GM18502 (cell line): ENCODE data around the gene LUC7L3.
"Not testable (repeated sequence)": the region's sequence is repeated elsewhere in the genome, so short reads cannot be mapped to it uniquely, and the experiment has no call there.

ENCODE experiments used
- ATAC-seq: cut with Tn5 transposase; IDR thresholded peaks from one replicate; pipeline ENCODE4 v1.9.1; 2021; ENCODE audit warnings: mild to moderate bottlenecking; ENCODE audit not compliant: unreplicated experiment, poor library complexity

Gene LUC7L3, protein sequence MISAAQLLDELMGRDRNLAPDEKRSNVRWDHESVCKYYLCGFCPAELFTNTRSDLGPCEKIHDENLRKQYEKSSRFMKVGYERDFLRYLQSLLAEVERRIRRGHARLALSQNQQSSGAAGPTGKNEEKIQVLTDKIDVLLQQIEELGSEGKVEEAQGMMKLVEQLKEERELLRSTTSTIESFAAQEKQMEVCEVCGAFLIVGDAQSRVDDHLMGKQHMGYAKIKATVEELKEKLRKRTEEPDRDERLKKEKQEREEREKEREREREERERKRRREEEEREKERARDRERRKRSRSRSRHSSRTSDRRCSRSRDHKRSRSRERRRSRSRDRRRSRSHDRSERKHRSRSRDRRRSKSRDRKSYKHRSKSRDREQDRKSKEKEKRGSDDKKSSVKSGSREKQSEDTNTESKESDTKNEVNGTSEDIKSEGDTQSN

GRCh38 chr17:50719144-50719923 lies at the start of gene LUC7L3:
LUC7L3 (plus strand) TSS chr17:50719603; CDS start chr17:50719733, 130 bp downstream.
- ATAC-seq, result peak; percentile 89

GRCh38 chr17:50672071-50672470 lies 47.3 kb upstream of the LUC7L3 start:
- no peak for ATAC-seq

- ATAC-seq, result no peak
Observed at GRCh38 chr17:50672831-50673551, 46.4 kb upstream of the LUC7L3 start.

DNA sequence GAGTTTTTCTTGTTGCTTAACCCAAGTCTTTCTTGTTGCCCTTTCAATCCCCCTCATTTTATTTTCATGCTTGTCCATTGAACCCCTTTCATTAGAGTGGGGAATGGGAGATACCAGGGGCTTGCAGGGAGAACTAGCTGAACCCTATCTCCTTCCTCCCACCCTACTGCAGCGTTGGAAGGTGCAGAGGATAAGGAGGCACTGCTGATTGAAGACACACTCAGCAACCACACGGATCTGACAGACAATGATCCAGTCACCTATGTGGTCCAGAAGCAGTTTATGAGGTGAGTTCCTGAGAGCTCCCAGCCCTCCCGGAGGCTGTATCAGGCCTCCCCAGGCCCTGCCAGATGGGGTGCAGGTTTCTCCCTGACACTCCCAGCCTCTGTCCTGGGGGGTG lies 44.2 kb upstream of the LUC7L3 start:
- no peak for ATAC-seq

DNA sequence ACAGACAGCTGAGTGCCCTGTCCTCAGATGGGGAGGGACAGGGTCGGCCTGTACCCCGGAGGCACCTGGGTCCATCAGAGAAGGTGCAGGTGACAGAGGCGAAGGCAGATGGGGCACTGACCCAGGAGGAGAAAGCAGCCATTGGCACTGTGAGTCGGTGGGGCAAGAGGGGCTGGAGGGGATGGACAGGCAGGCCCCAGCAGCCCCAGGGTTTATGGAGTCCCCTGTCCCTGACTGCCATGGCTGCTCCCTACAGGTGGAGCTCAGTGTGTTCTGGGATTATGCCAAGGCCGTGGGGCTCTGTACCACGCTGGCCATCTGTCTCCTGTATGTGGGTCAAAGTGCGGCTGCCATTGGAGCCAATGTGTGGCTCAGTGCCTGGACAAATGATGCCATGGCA lies 43.8 kb upstream of the LUC7L3 start:
- no peak for ATAC-seq

DNA sequence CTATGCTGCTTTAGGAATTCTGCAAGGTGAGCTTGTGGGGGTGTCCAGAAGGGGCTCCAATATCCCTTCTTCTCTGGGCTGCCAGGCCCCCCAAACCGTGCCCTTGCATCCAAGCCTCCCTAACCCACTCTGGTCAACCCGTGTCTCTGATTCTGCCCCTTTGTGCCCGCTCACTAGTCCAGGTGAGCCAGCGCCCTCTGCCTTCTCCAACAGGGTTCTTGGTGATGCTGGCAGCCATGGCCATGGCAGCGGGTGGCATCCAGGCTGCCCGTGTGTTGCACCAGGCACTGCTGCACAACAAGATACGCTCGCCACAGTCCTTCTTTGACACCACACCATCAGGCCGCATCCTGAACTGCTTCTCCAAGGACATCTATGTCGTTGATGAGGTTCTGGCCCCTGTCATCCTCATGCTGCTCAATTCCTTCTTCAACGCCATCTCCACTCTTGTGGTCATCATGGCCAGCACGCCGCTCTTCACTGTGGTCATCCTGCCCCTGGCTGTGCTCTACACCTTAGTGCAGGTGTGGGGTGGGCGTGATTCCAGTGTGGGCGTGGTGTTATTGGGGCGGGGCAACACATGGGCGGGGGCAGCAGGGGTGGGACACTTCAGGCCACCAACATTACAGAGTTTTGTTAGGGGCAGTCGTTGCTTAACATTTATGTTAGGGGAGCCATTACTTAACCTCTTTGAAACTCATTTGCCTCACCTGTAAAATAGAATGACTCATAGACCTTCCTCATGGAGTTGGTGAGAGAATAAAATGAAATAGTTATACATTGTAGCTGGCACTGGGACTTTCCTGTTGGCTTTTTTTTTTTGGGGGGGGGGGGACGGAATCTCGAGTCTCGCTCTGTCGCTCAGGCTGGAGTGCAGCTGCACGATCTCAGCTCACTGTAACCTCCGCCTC lies 43.1 kb upstream of the LUC7L3 start:
- ATAC-seq, result no peak

- no peak for ATAC-seq
Observed at GRCh38 chr17:50677851-50678375, 41.5 kb upstream of the LUC7L3 start.

DNA sequence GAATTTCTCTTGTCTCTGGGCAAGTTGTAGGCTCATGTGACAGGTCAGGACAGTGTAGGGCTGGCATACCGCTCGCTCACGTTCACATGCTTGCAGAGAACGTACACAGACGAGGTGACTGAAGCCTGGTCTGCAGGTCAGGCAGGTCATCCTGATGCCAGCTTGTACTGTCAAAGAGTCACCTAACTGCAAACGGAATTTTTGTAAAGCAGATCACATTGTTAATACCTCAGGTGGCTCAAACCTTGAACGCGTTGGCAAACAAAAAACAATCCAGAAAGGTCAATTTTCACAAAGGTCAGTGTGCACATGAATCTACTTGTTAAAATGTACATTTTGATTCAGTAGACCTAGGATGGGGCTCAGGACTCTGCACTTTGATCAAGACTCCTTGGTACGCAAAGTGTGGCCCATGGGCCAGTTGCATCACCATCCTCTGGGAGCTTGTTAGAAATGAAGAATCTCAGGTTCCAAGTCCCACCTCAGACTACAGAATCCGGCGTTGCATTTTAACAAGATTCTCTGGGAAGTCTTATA lies 40.3 kb upstream of the LUC7L3 start:
- no peak for ATAC-seq

GRCh38 chr17:50680126-50680525 lies 39.3 kb upstream of the LUC7L3 start:
- ATAC-seq, result no peak

DNA sequence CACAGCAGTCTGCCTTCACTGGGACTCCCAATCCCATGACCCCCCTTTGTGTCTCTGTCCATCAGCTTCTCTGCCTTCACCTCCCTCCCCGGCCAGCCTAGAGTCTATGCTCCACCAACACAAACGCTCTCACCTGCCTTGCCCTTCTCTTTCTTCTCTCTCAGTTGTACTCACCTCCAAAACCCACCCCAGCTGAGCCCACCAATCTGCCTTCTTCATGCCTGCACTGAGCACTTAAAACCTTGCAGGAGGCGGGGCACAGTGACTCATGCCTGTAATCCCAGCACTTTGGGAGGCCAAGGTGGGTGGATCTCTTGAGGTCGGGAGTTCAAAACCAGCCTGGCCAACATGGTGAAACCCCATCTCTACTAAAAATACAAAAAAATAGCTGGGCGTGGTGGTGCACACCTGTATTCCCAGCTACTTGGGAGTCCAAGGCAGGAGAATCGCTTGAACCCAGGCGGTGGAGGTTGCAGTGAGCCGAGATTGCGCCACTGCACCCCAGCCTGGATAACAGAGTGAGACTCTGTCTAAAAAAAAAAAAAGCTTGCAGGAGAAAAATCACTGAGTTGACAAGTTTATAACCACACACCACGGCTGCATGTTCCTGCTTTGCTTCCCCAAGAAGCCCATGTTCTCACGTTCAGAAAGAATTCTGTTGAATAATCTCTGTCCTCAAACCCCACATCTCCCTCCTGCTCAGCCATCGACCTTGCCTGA lies 38.7 kb upstream of the LUC7L3 start:
- ATAC-seq, result not testable (repeated sequence)

DNA sequence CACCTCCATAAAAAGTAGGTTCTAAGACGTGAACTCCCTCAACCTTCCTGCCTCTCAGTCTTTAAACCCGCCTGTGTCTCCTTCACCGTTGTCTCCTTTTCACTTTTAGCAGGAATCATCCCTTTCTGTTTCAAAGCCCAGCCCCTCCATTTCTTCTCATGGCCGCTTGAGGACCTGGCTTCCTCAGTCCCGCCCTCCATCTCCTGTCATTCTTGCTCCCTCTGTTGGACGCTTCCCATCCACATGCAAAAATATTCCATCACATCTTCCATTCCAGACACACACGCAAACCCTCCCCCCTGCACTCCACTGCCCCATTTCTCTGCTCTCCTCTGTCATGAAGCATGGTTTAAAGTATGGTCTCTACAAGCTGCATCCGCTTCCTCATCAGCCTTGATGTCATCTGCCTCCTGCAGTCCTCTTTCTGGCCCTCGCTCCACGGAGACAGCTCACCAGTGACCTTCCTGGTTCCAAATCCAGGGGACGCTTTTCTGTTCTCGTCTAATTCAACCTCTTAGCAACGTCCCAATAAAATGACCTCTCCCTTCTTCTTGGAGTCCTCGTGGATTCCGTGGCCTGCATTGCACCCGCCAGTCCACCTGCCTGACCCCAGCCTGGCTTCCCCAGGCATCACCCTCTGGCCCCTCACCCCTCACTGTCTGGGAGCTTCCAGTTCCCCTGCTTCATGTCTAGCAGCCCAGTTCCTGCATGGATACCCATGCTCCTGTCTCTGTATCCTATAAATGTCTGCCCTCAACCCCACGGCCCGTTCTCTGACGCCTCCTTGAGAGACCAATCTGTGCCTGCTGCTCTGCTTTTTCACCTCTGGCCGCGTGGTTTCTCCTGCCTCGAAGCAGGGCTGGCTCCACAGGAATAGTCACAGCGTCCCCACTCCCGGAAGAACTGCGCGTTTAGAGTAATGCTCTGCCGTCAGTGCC lies 37.9 kb upstream of the LUC7L3 start:
- ATAC-seq, result no peak

- ATAC-seq, result no peak
Observed at GRCh38 chr17:50682441-50682840, 37.0 kb upstream of the LUC7L3 start.

DNA sequence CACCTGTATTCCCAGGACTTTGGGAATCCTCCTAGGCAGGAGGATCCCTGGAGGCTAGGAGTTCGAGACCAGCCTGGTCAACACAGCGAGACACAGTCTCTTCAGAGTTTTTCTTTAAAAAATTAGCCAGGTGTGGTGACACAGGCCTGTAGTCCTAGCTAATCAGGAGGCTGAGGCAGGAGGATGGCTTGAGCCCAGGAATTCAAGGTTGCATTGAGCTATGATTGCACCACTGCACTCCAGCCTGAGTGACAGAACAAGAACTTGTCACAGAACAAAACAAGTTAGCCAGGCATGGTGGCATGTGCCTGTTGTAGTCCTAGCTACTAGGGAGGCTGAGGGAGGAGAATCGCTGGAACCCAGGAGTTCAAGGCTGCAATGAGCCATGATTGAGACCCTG lies 36.5 kb upstream of the LUC7L3 start:
- ATAC-seq, result no peak

DNA sequence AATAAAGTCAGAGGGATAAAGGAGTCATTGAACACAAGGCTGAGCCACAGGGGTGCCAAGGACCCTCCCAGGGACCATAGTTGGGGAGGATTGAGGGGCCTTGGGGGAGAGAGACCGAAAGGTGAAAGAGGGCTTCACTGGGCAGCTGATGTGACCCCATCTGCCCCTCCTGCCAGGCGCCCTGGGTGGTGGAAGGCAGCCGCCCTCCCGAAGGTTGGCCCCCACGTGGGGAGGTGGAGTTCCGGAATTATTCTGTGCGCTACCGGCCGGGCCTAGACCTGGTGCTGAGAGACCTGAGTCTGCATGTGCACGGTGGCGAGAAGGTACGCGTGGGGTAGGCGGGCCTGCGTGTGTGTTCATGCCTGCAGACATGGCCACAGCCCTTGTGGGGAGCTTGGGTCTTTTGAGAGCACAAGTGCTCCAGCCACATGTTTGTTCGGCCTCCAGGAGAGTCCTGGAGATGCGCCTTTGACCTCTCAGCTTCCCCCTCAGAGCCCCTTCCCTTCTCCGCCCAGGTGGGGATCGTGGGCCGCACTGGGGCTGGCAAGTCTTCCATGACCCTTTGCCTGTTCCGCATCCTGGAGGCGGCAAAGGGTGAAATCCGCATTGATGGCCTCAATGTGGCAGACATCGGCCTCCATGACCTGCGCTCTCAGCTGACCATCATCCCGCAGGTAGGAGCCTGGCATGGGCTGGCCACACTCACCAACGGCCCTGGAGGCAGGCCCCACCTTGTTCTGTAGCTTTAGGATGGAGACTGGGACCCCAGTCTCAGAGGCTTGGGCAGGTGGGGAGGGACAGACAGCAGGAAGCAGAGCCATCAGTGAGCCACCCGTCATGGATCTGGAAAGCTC lies 35.7 kb upstream of the LUC7L3 start:
- ATAC-seq, result no peak

GRCh38 chr17:50684288-50684611 lies 35.2 kb upstream of the LUC7L3 start:
- no peak for ATAC-seq

GRCh38 chr17:50684612-50685333 lies 34.6 kb upstream of the LUC7L3 start:
- no peak for ATAC-seq
